Bronchial epithelial cell (primary cell): ENCODE data around the gene ZBTB22. TPM values are rescaled to one million over a fixed set of nuclear protein-coding genes. Genes with fewer than 3 reads are reported as not detected.
A peak's percentile ranks its signal among the peaks of the same experiment; 100 is the strongest.

ENCODE experiments used
- DNase-seq: peaks from one replicate; pipeline ENCODE4 v3.0.0-alpha.2; 2010; ENCODE audit warnings: low read depth
- FAIRE-seq: peaks from 2 replicates; lab custom pipeline; 2011; peaks lifted over from hg19 to GRCh38; lab: Jason Lieb, UNC
- H3K27me3 ChIP-seq: 2 replicates; pipeline ENCODE4 v1.5.1; 2011; ENCODE audit warnings: low read length; ENCODE audit not compliant: control insufficient read depth, insufficient read depth
- H3K36me3 ChIP-seq: 2 replicates; pipeline ENCODE4 v1.5.1; 2011; ENCODE audit warnings: low read length; ENCODE audit not compliant: control insufficient read depth, insufficient read depth
- H3K4me3 ChIP-seq: 2 replicates; pipeline ENCODE4 v1.5.1; 2011; ENCODE audit warnings: mild to moderate bottlenecking, low read depth, low read length, control low read depth
- total RNA-seq: library from RNA; depleted of rRNA; stranded (reverse); fragments of >200 nt; gene quantifications from 2 replicates; pipeline ENCODE4 v1.2.1, GENCODE V29; 2014
- TF ChIP-seq, protein P1 (sequence below): IDR thresholded peaks from 2 replicates; pipeline ENCODE4 v1.5.1; 2011; ENCODE audit warnings: mild to moderate bottlenecking, moderate library complexity, low read length, control low read depth, inconsistent platforms; ENCODE audit not compliant: insufficient read depth, severe bottlenecking

The ZBTB22 gene
- total RNA-seq, 1 donor from 2014 or later, result 13.2 TPM

DNA sequence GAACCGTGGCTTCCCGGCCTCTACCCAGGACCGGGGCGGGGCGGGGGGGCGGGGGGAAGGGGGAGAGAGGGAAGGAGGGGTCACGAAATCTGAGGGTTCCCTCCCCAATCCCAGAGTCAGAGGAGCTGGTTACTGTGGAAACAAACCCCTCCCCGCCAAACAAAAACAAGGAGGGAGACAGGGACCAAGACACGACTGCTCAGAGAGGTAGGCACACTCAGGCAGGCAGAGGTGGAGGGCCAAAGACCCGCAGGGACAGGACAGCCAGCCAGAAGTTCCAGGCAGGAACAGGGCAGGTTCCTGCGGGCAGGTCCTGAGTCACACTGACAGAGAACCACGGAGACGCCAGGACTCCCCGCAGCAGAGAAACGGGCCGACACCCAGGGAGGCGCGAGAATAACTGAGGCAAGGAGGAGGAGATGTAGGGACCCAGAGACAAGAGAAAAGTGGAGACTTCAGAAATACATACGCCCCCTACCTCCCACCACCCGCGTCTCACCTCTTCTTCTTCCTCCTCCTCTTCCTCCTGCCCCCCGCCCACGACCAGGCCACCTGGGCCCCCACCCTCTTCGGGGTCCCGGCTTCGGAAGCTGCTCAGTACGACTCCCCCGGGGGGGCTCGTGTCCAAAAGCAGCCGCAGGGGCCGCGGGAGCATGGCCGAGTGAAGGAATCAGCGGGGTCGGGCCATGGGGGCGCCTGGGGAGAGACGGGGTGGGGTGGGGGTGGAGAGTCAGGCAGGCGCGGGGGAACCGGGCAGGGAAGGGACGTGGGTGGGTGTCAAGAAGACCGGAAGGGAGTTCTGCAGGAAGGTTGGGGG, 19.4 kb downstream of the ZBTB22 start:
- DNase-seq (peak; percentile 93), FAIRE-seq (no peak)
- Histone ChIP-seq H3K27me3 (no peaks in the 10 kb centered on the region), H3K4me3 (peak overlapping the region; percentile 90), H3K36me3 (peaks cover 23% of the 10 kb centered on the region)
- TF ChIP-seq, protein P1, sequence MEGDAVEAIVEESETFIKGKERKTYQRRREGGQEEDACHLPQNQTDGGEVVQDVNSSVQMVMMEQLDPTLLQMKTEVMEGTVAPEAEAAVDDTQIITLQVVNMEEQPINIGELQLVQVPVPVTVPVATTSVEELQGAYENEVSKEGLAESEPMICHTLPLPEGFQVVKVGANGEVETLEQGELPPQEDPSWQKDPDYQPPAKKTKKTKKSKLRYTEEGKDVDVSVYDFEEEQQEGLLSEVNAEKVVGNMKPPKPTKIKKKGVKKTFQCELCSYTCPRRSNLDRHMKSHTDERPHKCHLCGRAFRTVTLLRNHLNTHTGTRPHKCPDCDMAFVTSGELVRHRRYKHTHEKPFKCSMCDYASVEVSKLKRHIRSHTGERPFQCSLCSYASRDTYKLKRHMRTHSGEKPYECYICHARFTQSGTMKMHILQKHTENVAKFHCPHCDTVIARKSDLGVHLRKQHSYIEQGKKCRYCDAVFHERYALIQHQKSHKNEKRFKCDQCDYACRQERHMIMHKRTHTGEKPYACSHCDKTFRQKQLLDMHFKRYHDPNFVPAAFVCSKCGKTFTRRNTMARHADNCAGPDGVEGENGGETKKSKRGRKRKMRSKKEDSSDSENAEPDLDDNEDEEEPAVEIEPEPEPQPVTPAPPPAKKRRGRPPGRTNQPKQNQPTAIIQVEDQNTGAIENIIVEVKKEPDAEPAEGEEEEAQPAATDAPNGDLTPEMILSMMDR, result no peak

DNA sequence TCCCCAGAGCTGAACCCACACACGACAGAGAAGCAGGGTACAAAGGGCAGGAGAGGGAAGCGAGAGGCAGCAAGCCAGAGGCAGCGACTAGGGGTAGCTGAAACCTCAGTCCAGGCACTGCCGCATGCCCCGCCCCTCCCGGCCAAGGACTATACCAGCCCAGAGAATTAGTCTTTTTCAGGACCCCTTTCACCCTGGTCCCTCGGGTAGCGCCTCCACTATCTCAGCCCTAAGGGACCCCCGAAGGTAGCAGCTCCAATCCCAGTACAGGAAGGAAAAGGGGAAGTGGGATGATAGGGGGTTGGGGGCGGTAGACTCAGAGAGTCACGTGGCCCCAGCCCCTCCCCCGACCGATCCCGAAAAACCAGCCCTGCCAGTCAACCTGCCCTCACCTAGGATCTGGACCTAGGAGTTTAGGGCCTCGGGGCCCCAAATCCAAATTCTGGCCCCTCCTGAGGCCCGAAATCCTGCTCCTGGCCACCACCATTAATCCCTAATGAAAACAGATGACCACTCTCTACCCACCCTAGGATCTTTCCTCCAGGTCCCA, 20.1 kb downstream of the ZBTB22 start:
- Histone ChIP-seq H3K4me3 (peak overlapping the region; percentile 90), H3K36me3 (peaks cover 24% of the 10 kb centered on the region), H3K27me3 (no peaks in the 10 kb centered on the region)
- DNase-seq, result peak; percentile 65
- TF ChIP-seq, protein P1, result no peak
- no peak for FAIRE-seq

DNA sequence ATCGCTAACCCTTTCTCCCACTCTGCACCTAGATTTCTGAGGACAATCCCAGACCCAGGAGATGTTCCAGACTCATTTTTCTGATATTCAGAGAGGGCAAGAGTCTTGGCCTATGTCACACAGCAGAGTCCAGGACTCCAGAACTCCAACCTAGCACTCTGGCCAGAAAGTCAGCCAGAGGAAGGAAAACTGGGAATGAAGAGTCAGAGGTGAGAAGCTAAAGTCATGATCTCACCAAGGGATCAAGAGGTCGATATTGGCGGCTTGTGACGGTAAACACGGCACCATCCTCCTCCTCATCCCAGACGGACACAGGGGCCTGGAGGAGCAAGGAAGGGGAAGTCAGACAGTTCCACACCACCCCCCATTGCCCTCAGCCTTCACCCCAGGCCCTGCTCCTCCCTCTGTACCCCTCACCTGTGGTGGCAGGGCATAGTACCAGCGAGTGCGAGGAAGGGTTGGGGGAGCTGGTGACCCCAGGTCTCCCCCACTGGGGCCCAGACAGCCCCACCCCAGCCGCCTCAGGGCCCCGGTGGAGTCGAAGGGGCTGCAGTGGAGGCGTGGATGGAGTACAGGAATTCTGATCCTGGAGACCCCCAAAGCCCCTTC, 20.6 kb downstream of the ZBTB22 start:
- DNase-seq, result no peak
- TF ChIP-seq, protein P1, result no peak
- no peak for FAIRE-seq
- Histone ChIP-seq H3K27me3 (no peaks in the 10 kb centered on the region), H3K36me3 (peaks cover 24% of the 10 kb centered on the region), H3K4me3 (peak overlapping the region; percentile 90)

DNA sequence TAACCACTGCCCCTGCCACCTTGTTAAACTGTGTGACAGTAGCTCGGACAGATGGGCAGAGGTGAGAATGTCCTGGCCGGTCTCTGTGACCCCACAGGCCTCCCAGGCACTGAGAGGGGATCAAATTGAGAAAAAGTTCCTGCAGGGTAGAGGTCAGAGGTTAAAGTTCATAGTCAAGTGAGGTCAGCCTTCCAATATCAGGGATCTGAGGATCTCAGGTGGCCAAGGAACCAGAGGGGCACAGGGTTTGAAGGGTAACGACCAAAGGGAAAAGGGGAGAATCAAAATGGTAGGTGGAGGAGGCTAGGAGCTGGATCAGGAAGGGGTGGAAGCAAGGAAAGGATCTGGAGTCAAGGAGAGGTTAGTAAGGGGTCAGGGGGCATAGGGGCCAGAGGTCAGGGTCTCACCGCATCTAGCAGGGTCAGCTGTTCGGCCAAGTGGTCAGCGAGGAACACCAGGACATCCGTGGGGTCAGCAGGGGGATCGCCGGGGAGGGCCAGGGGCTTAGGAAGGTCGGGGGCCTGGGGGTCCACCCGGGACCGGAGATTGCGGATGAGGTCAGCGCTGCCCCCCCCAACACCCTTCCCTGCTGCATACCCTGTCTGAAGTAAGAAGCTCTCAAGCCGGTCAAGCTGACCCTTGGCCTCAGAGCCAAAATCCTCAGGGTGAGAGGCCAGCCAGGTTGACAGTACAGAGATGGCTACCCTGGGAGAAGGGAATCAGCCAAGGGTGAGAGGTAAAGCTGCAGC, 21.7 kb downstream of the ZBTB22 start:
- TF ChIP-seq, protein P1, result no peak
- no peak for DNase-seq
- H3K27me3 ChIP-seq, result no peaks in the 10 kb centered on the region
- H3K36me3 ChIP-seq, result peaks cover 27% of the 10 kb centered on the region
- H3K4me3 ChIP-seq, result no peak overlapping the region
- FAIRE-seq, result no peak

DNA sequence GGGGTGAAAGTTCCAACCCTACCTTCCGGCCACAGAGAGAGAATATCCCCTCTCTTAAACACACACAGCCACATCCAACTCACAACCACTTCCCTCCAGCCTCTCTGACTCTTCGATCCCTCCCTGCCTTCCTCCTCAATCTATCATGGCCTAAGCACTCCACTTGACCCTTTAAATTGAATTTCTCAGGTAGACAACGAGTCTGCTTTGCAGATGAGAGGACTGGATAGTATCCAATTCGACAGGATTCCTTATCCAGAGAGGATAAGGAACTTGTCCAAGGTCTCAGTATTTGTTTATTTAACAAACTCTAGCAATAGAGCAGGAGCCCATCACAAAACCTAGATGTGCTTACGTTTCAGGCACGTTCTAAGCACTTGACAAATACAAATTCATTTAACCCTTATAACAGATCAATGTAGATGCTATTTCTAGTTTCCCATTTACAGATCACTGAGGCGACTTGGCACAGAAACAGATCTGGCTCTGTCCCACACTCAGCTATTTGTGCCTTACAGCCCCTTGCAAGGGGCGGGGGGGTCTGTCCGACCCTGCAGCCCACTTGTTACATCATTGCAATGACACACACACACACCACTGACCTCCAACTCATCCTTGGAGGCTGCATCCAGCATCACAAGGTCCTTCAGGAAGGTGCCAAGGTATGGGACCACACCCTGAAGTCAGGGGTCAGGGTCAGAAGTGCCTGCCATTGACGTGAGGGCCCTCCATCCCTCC, 23.3 kb downstream of the ZBTB22 start:
- Histone ChIP-seq H3K4me3 (no peak overlapping the region), H3K27me3 (no peaks in the 10 kb centered on the region), H3K36me3 (peaks cover 27% of the 10 kb centered on the region)
- DNase-seq, result no peak
- TF ChIP-seq, protein P1, result no peak
- FAIRE-seq, result no peak
